GM12801 (cell line): Measurements from ENCODE around the gene TTYH2.

ENCODE experiments used
- TF ChIP-seq, protein P1 (sequence below): IDR thresholded peaks from one replicate; pipeline ENCODE4 v1.5.1; 2011; ENCODE audit warnings: control low read depth; ENCODE audit not compliant: insufficient read length; ENCODE audit errors: extremely low read depth

TTYH2 gene

DNA sequence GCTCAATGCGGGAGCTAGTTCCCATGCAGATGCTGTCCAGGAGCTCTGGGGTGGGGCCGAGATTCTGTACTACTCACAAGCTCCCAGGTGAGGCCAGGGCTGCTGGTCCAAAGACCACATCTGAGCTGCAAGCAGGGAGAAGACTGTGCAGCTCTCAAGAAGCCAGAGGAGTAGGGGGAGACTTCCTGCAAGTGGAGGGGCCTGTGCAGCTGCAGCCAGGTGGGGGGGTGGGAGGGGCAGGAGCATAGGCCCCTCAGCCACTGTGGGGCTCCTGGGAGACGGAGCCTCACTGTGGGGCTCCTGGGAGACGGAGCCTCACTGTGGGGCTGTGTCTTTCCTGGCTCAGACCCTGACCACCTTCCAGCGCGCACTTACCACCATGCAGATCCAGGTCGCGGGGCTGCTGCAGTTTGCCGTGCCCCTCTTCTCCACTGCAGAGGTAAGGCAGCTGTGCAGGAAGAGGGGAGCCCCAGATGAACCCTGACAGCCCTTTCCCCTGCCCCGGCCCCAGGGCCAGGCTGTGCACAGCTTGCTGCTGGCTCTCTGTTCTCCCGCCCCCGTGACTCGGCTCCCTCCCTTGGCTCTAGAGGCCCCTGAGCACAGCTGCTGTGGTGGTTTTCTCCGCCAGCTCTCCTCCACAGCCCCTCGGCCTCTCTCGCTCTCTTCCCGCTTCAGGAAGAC lies 36.4 kb downstream of the TTYH2 start:
- TF ChIP-seq, protein P1, sequence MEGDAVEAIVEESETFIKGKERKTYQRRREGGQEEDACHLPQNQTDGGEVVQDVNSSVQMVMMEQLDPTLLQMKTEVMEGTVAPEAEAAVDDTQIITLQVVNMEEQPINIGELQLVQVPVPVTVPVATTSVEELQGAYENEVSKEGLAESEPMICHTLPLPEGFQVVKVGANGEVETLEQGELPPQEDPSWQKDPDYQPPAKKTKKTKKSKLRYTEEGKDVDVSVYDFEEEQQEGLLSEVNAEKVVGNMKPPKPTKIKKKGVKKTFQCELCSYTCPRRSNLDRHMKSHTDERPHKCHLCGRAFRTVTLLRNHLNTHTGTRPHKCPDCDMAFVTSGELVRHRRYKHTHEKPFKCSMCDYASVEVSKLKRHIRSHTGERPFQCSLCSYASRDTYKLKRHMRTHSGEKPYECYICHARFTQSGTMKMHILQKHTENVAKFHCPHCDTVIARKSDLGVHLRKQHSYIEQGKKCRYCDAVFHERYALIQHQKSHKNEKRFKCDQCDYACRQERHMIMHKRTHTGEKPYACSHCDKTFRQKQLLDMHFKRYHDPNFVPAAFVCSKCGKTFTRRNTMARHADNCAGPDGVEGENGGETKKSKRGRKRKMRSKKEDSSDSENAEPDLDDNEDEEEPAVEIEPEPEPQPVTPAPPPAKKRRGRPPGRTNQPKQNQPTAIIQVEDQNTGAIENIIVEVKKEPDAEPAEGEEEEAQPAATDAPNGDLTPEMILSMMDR: no peak

- TF ChIP-seq, protein P1: no peak
These were observed 37.1 kb downstream of the TTYH2 start for GRCh38 chr17:74250324-74250995.

DNA sequence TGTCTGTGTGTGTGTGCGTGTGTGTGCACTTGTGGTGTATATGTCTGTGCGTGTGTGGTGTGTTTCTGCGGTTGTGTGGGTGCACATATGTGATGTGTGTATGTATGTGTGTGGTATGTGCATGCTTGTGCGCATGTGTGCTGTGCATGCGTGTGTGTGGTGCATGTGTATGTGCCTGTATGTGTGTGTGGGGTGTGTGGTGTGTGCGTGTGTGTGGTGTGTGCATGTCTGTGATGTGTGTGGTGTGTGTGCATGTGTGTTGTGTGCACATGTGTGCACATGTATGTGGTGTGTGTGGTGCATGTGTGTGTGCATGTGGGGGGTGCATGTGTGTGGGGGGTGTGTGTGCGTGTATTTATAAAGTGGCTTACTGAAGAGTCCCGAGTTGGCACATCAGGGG lies 37.7 kb downstream of the TTYH2 start:
- TF ChIP-seq, protein P1: no peak

- TF ChIP-seq, protein P1: no peak
These were observed 38.2 kb downstream of the TTYH2 start for GRCh38 chr17:74251569-74251968.

DNA sequence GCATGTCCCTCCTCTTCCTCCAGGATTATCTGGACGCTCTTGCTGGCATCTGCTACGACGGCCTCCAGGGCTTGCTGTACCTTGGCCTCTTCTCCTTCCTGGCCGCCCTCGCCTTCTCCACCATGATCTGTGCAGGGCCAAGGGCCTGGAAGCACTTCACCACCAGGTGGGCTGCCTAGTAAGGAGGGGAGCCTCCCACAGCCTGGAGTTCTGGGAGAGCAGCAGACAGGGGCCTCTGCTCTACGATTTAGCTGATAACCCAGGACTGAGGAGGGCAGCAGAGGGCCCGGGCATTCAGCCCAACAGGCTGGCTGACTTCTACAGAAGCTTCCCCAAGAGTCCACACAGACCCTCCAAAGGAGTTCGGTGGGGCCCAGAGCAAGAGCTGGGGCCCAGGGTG lies 38.8 kb downstream of the TTYH2 start:
- TF ChIP-seq, protein P1: no peak

- TF ChIP-seq, protein P1: no peak
These were observed 39.7 kb downstream of the TTYH2 start for GRCh38 chr17:74253036-74253435.

DNA sequence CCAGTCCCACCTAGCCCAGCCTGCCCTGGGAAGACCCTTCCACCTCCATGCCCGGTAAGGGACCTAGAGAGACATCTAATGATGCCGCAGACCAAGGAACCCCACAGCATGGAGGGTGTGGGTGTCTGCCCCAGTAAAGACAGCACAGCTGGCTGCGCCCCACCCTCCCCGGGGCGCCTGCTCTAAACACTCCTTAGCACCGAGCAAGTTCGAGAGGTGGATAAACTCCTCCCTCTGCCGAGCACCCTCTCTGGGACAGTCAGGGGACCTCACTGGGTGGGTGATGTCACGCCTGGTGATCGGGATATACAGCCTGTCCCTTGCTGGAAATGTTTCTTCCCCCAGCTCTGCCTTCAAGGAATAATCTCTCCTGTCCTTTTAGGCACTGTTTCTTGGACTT lies 43.9 kb downstream of the TTYH2 start:
- TF ChIP-seq, protein P1: no peak
